Fibroblast of pulmonary artery (primary cell): Measurements from ENCODE around the gene SERPINI1.

Source experiments
- DNase-seq: peaks from one replicate; pipeline ENCODE4 v3.0.0-alpha.2; 2010; ENCODE audit warnings: low read depth
- H3K4me3 ChIP-seq: replicated peaks from 2 replicates; pipeline ENCODE4 v1.5.1; 2011; ENCODE audit warnings: low read depth, mild to moderate bottlenecking, control low read depth, low read length, moderate library complexity
- TF ChIP-seq, protein P1 (sequence below): IDR thresholded peaks from 2 replicates; pipeline ENCODE4 v1.5.1; 2011; ENCODE audit warnings: mild to moderate bottlenecking, control low read depth, low read length, inconsistent platforms; ENCODE audit errors: missing control alignments

SERPINI1 gene

GRCh38 chr3:167732313-167733065 is 3.0 kb upstream of the SERPINI1 start:
- TF ChIP-seq, protein P1, sequence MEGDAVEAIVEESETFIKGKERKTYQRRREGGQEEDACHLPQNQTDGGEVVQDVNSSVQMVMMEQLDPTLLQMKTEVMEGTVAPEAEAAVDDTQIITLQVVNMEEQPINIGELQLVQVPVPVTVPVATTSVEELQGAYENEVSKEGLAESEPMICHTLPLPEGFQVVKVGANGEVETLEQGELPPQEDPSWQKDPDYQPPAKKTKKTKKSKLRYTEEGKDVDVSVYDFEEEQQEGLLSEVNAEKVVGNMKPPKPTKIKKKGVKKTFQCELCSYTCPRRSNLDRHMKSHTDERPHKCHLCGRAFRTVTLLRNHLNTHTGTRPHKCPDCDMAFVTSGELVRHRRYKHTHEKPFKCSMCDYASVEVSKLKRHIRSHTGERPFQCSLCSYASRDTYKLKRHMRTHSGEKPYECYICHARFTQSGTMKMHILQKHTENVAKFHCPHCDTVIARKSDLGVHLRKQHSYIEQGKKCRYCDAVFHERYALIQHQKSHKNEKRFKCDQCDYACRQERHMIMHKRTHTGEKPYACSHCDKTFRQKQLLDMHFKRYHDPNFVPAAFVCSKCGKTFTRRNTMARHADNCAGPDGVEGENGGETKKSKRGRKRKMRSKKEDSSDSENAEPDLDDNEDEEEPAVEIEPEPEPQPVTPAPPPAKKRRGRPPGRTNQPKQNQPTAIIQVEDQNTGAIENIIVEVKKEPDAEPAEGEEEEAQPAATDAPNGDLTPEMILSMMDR, result no peak
- H3K4me3 ChIP-seq, result no peak overlapping the region
- no peak for DNase-seq

GRCh38 chr3:167733961-167734497 is 1.5 kb upstream of the SERPINI1 start:
- DNase-seq, result peak; percentile 22
- TF ChIP-seq, protein P1, result no peak
- H3K4me3 ChIP-seq, result peak overlapping the region; percentile 82

DNA sequence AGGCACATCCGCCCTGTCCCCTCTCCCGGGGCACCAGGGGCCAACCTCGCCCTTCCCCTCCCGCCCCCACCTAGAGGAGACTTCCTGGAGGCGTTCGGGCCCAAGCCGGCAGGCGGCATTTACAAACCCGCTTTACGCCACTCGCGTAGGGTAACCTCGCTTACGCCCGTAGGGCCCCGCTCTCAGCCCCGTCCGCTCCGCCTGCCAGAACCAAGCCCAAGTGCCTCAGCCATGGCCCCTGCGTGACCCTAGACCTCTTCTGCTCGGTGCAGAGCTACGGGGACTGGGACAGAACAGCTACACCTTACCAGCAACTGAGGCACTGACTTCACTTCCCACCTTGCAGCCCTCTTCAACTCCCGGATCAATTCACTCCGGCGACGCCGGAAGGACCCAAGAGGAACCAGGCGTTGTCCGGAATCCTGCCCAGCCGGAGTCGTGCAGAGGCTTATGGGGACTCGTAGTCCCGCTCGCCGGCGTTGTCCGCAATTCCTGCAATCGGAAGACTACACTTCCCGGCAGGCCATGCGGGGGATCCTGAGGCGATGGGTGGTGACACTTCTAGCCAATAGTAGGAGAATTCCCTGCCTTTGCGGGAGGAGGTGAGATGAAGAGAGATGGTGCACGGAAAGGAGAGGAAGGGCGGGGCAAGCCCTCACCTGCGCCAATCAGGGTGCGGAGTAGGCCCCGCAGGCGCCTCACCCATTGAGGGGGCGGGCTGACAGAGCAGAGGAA is 856 bp upstream of the SERPINI1 start, which contains the start of gene PDCD10:
Gene PDCD10 (minus strand): TSS at position 395 of the 735 bp plus-strand sequence. CDS start 14,735 bp downstream, outside the sequence.
- TF ChIP-seq, protein P1, result no peak
- DNase-seq, result peak; percentile 99
- H3K4me3 ChIP-seq, result peak within 1 kb of the TSS; percentile 82

DNA sequence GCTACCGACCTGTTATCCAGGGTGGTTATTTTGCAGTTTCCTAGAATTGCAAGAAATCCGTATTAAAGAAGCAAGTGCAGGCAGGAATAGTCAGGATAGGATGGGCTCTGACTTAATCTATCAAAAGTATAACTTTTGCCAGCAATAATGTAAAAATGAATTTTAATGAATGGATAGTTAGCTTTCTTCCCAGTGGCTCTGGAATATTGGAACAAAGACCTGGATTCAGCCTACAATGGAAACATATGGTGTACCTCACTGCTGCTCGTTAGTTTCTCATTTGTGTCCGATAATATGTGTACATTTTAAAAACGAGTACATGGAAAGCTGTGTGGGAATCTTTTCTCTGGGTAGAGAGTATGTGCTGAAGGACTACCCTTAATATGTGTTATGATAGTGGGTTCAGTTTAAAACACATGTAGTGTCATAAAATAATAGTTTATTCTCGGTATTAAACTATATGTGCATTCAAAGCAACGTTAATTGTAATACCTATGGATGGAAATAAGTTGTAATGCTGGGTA is 805 bp downstream of the SERPINI1 start:
- H3K4me3 ChIP-seq, result peak overlapping the region; percentile 82
- DNase-seq, result no peak
- TF ChIP-seq, protein P1, result no peak

- H3K4me3 ChIP-seq, result no peak overlapping the region
- no peak for DNase-seq
- TF ChIP-seq, protein P1, result no peak
These were observed 1.5 kb downstream of the SERPINI1 start for GRCh38 chr3:167736997-167737396.

DNA sequence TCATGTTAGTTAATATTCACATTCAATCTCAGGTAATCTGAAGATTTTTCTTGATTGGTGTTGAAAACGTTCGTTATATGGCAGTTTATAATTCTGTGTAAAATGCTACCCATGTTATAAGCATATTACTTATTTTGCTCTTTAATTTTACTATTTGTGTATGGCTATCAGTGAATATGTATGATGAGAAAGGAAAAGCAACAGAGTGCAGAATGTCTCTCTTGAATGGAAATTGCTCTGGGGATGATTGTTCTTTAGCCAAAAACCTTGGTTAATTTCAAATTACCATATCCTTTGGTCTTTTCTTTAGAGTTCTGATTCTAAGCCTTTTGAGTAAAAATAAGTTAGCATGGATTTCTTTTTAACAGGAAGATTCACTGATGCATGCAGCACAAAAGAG is 2.5 kb downstream of the SERPINI1 start:
- TF ChIP-seq, protein P1, result no peak
- no peak for DNase-seq
- no peak overlapping the region for H3K4me3 ChIP-seq
